SK-N-SH (cell line): ENCODE data around the gene TRIM54. TPM values are rescaled to one million over a fixed set of nuclear protein-coding genes. Genes with fewer than 3 reads are reported as not detected.

ENCODE experiments used
- CTCF ChIA-PET: fragments of 300-600, 350-600 bp; formaldehyde crosslinking; extraction: SDS; loops from one replicate; lab custom pipeline; 2021; lab: Yijun Ruan, JAX
- POLR2A ChIA-PET: fragments of 350-600 bp; sonication (Branson Sonifier 250); formaldehyde crosslinking; extraction: SDS; loops from one replicate; lab custom pipeline; 2020; ENCODE audit warnings: antibody characterized with exemption, inconsistent platforms; lab: Yijun Ruan, JAX
- DNase-seq: peaks from one replicate; pipeline ENCODE4 v3.0.0; 2012
- H2AFZ ChIP-seq: fragments of 200-600 bp; sonication (generic); 2 replicates; pipeline ENCODE4 v1.8.1; 2016; ENCODE audit warnings: antibody characterized with exemption, mild to moderate bottlenecking, low read depth
- H3F3A ChIP-seq: fragments of 200-600 bp; sonication (generic); replicated peaks from 2 replicates; pipeline ENCODE3; 2016; ENCODE audit warnings: antibody characterized with exemption, mild to moderate bottlenecking; ENCODE audit not compliant: insufficient read depth
- H3K27ac ChIP-seq, 2 experiments: fragments of 200-500 bp in 1 of 2; fragments of 200-600 bp in 1 of 2; sonication (Bioruptor generic) in 1 of 2; sonication (generic), shearing (Covaris generic) in 1 of 2; 2 replicates each; pipeline versions ENCODE4 v1.5.1 to v1.6.1; 2014 to 2016; ENCODE audit warnings: low read depth in 2 of 2, inconsistent platforms in 1 of 2, low read length in 1 of 2, mild to moderate bottlenecking in 1 of 2, mixed read lengths in 1 of 2
- H3K27me3 ChIP-seq: fragments of 200-600 bp; sonication (generic), shearing (Covaris generic); 2 replicates; pipeline ENCODE4 v1.6.1; 2016; ENCODE audit warnings: mixed run types; ENCODE audit not compliant: insufficient read depth
- H3K36me3 ChIP-seq, 2 experiments: fragments of 200-500 bp in 1 of 2; fragments of 200-600 bp in 1 of 2; sonication (Bioruptor generic) in 1 of 2; sonication (generic) in 1 of 2; replicated peaks in 1 of 2; 2 replicates each; pipeline versions ENCODE3 to v1.5.1; 2014 to 2016; ENCODE audit warnings: low read length in 1 of 2, mild to moderate bottlenecking in 1 of 2; ENCODE audit not compliant: insufficient read depth in 2 of 2, control insufficient read depth in 1 of 2
- H3K4me1 ChIP-seq, 2 experiments: fragments of 200-500 bp in 1 of 2; fragments of 200-600 bp in 1 of 2; sonication (Bioruptor generic) in 1 of 2; sonication (generic), shearing (Covaris generic) in 1 of 2; 2 replicates each; pipeline versions ENCODE4 v1.5.1 to v1.6.1; 2014 to 2016; ENCODE audit warnings: low read depth in 1 of 2, low read length in 1 of 2, mixed run types in 1 of 2; ENCODE audit not compliant: insufficient read depth in 2 of 2, control insufficient read depth in 1 of 2
- H3K4me2 ChIP-seq: fragments of 200-600 bp; sonication (generic), shearing (Covaris generic); 2 replicates; pipeline ENCODE4 v1.6.1; 2017; ENCODE audit warnings: mixed run types
- H3K4me3 ChIP-seq, 2 experiments: fragments of 200-500 bp in 1 of 2; fragments of 200-600 bp in 1 of 2; sonication (Bioruptor generic) in 1 of 2; sonication (generic), shearing (Covaris generic) in 1 of 2; 2 replicates each; pipeline versions ENCODE4 v1.5.1 to v1.8.1; 2014 to 2016; ENCODE audit warnings: low read depth in 2 of 2, inconsistent platforms in 1 of 2, low read length in 1 of 2, mild to moderate bottlenecking in 1 of 2, mixed read lengths in 1 of 2, moderate library complexity in 1 of 2
- H3K79me2 ChIP-seq: fragments of 200-600 bp; sonication (generic); 2 replicates; pipeline ENCODE4 v1.8.1; 2017; ENCODE audit warnings: mild to moderate bottlenecking; ENCODE audit not compliant: insufficient read depth
- H3K9ac ChIP-seq: fragments of 200-600 bp; sonication (generic); 2 replicates; pipeline ENCODE4 v1.6.1; 2017; ENCODE audit warnings: mixed run types
- H3K9me2 ChIP-seq: fragments of 200-600 bp; sonication (generic); 2 replicates; pipeline ENCODE4 v1.6.1; 2017; ENCODE audit warnings: mixed run types
- H3K9me3 ChIP-seq: fragments of 200-600 bp; sonication (generic); 2 replicates; pipeline ENCODE4 v1.6.1; 2017; ENCODE audit warnings: mixed run types, mild to moderate bottlenecking, moderate library complexity
- H4K20me1 ChIP-seq: fragments of 200-600 bp; sonication (generic); 2 replicates; pipeline ENCODE4 v1.6.1; 2017; ENCODE audit warnings: mild to moderate bottlenecking, mixed run types; ENCODE audit not compliant: insufficient read depth
- ELF1 ChIP-seq: IDR thresholded peaks from 2 replicates; pipeline ENCODE4 v1.4.0; 2012
- EP300 ChIP-seq, 2 experiments: IDR thresholded peaks; 2 replicates each; pipeline versions ENCODE4 v1.4.0 to v1.6.1; 2012; ENCODE audit warnings: borderline replicate concordance in 1 of 2, low read depth in 1 of 2, low read length in 1 of 2
- GABPA ChIP-seq: IDR thresholded peaks from 2 replicates; pipeline ENCODE4 v1.4.0; 2012; ENCODE audit warnings: low read depth, mild to moderate bottlenecking
- GATA2 ChIP-seq: sonication (generic); formaldehyde crosslinking; IDR thresholded peaks from 2 replicates; pipeline ENCODE4 v1.5.0; 2020; ENCODE audit warnings: mild to moderate bottlenecking, missing genetic modification reagents
- MEF2A ChIP-seq: IDR thresholded peaks from 2 replicates; pipeline ENCODE4 v1.4.0; 2012; ENCODE audit warnings: low read depth, borderline replicate concordance
- MXI1 ChIP-seq: IDR thresholded peaks from 2 replicates; pipeline ENCODE4 v1.6.1; 2012; ENCODE audit warnings: mild to moderate bottlenecking, low read depth, low read length, improper control_type of control experiment
- NFIC ChIP-seq: IDR thresholded peaks from 2 replicates; pipeline ENCODE4 v1.4.0; 2012; ENCODE audit warnings: borderline replicate concordance
- POLR2AphosphoS5 ChIP-seq: IDR thresholded peaks from 2 replicates; pipeline ENCODE4 v1.6.1; 2012; ENCODE audit warnings: low read depth, low read length
- RAD21 ChIP-seq: IDR thresholded peaks from 2 replicates; pipeline ENCODE4 v1.6.1; 2012; ENCODE audit warnings: mild to moderate bottlenecking, low read length
- SMC3 ChIP-seq: IDR thresholded peaks from 2 replicates; pipeline ENCODE4 v1.6.1; 2012; ENCODE audit warnings: low read depth, low read length, improper control_type of control experiment
- TEAD4 ChIP-seq: IDR thresholded peaks from 2 replicates; pipeline ENCODE4 v1.4.0; 2012; ENCODE audit warnings: mild to moderate bottlenecking, borderline replicate concordance; ENCODE audit not compliant: insufficient read depth
- YY1 ChIP-seq: IDR thresholded peaks from 2 replicates; pipeline ENCODE4 v1.4.0; 2012; ENCODE audit warnings: low read depth, mild to moderate bottlenecking
- WGBS: methylation state at CpG from one replicate; pipeline ENCODE4 v1.1.6; 2017; ENCODE audit warnings: low lambda C conversion rate; 5-methylcytosine and 5-hydroxymethylcytosine counted together
- polyA plus RNA-seq, 3 experiments: library from polyadenylated mRNA; depleted of rRNA; stranded (reverse); fragments of >200 nt; gene quantifications; 2 replicates each; pipeline ENCODE4 v1.2.3, GENCODE V29; 2012
- TF ChIP-seq, protein P1 (sequence below): fragments of 200-600 bp; sonication (generic); IDR thresholded peaks from 2 replicates; pipeline ENCODE4 v1.6.1; 2017; ENCODE audit warnings: antibody characterized with exemption, mild to moderate bottlenecking, moderate library complexity
- TF ChIP-seq, protein P2 (sequence below): IDR thresholded peaks from 2 replicates; pipeline ENCODE4 v1.4.0; 2012; ENCODE audit warnings: low read depth
- TF ChIP-seq, protein P3 (sequence below): IDR thresholded peaks from 2 replicates; pipeline ENCODE4; 2012
- TF ChIP-seq, protein P4 (sequence below): IDR thresholded peaks from 2 replicates; pipeline ENCODE4 v1.4.0; 2012; ENCODE audit warnings: low read depth, borderline replicate concordance

Gene TRIM54
- polyA plus RNA-seq, 1 of the 3 experiments (the other 2 are of a cell fraction), result 0.28 TPM

DNA sequence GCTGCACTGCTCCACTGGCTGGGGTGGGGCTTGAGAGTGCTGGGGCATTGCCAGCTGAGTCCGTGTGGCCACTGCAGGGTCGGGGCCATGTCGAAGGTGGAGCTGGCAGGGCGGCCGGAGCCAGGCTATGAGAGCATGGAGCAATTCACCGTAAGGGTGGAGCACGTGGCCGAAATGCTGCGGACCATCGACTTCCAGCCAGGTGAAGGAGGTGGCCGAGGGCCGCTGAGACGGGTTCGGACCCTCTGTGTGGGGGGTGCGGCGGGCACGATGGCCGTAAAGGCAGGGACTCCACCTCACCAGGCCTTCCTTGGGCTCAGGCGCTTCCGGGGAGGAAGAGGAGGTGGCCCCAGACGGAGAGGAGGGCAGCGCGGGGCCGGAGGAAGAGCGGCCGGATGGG, 23.9 kb downstream of the TRIM54 start:
- no peak for DNase-seq
- no peak overlapping the region for H3K27ac ChIP-seq
- no peaks in the 10 kb centered on the region for H3K9me3 ChIP-seq
- no peak overlapping the region for H3K4me2 ChIP-seq
- peaks cover 0 to 18% of the 10 kb centered on the region in 2 experiments; a peak in 1 of 4 replicates for H3K4me1 ChIP-seq
- H3K9me2 ChIP-seq, result no peaks in the 10 kb centered on the region
- WGBS, result 84% methylated on average over 23 of the region's 26 CpGs
- peaks cover 10% of the 10 kb centered on the region; the same call in 1 of the 2 replicates for H4K20me1 ChIP-seq
- no peak overlapping the region for H2AFZ ChIP-seq
- no peaks in the 10 kb centered on the region for H3K36me3 ChIP-seq
- CTCF ChIA-PET, result interaction anchor here (1.0 to 18.7 kb wide), 8 partner anchors 7 to 207 kb away, joined by 3 to 284 read pairs (median 50); partner anchors contain the start of genes EIF2B4, SLC30A3 and TRIM54
- no peak overlapping the region for H3K9ac ChIP-seq
- H3K4me3 ChIP-seq, result no peak overlapping the region
- no peaks in the 10 kb centered on the region for H3K79me2 ChIP-seq
- no peak for TF ChIP-seq NFIC
- TF ChIP-seq TEAD4, result no peak
- TF ChIP-seq, protein P1, sequence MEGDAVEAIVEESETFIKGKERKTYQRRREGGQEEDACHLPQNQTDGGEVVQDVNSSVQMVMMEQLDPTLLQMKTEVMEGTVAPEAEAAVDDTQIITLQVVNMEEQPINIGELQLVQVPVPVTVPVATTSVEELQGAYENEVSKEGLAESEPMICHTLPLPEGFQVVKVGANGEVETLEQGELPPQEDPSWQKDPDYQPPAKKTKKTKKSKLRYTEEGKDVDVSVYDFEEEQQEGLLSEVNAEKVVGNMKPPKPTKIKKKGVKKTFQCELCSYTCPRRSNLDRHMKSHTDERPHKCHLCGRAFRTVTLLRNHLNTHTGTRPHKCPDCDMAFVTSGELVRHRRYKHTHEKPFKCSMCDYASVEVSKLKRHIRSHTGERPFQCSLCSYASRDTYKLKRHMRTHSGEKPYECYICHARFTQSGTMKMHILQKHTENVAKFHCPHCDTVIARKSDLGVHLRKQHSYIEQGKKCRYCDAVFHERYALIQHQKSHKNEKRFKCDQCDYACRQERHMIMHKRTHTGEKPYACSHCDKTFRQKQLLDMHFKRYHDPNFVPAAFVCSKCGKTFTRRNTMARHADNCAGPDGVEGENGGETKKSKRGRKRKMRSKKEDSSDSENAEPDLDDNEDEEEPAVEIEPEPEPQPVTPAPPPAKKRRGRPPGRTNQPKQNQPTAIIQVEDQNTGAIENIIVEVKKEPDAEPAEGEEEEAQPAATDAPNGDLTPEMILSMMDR, result no peak
- TF ChIP-seq, protein P2, sequence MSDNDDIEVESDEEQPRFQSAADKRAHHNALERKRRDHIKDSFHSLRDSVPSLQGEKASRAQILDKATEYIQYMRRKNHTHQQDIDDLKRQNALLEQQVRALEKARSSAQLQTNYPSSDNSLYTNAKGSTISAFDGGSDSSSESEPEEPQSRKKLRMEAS, result no peak
- TF ChIP-seq POLR2AphosphoS5, result no peak
- TF ChIP-seq RAD21, result no peak
- no peak for TF ChIP-seq EP300 (IDR thresholded peaks at IDR 0.05; ENCODE audit: borderline replicate concordance in 1 of 2, low read depth in 1 of 2, low read length in 1 of 2)
- TF ChIP-seq MXI1, result no peak
- TF ChIP-seq YY1, result no peak
- TF ChIP-seq, protein P3, sequence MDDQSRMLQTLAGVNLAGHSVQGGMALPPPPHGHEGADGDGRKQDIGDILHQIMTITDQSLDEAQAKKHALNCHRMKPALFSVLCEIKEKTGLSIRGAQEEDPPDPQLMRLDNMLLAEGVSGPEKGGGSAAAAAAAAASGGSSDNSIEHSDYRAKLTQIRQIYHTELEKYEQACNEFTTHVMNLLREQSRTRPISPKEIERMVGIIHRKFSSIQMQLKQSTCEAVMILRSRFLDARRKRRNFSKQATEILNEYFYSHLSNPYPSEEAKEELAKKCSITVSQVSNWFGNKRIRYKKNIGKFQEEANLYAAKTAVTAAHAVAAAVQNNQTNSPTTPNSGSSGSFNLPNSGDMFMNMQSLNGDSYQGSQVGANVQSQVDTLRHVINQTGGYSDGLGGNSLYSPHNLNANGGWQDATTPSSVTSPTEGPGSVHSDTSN, result no peak
- no peak for TF ChIP-seq MEF2A
- TF ChIP-seq GABPA, result no peak
- TF ChIP-seq SMC3, result no peak
- TF ChIP-seq ELF1, result no peak
- TF ChIP-seq GATA2, result no peak
- TF ChIP-seq, protein P4, sequence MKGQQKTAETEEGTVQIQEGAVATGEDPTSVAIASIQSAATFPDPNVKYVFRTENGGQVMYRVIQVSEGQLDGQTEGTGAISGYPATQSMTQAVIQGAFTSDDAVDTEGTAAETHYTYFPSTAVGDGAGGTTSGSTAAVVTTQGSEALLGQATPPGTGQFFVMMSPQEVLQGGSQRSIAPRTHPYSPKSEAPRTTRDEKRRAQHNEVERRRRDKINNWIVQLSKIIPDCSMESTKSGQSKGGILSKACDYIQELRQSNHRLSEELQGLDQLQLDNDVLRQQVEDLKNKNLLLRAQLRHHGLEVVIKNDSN, result no peak
- H3F3A ChIP-seq, result peaks cover 4% of the 10 kb centered on the region
- POLR2A ChIA-PET, result interaction anchor here (1.7 kb wide), 1 partner anchor 16 kb away, joined by 4 read pairs; the partner anchor contains the start of gene MPV17
- H3K27me3 ChIP-seq, result peaks cover 15% of the 10 kb centered on the region; the same call in 1 of the 2 replicates
